Measurements from ENCODE around the gene SC5D. TPM values are rescaled to one million over a fixed set of nuclear protein-coding genes. Genes with fewer than 3 reads are reported as not detected.

SC5D gene
- total RNA-seq, 1 donor from 2014 or later, result 40.4 TPM

DNA sequence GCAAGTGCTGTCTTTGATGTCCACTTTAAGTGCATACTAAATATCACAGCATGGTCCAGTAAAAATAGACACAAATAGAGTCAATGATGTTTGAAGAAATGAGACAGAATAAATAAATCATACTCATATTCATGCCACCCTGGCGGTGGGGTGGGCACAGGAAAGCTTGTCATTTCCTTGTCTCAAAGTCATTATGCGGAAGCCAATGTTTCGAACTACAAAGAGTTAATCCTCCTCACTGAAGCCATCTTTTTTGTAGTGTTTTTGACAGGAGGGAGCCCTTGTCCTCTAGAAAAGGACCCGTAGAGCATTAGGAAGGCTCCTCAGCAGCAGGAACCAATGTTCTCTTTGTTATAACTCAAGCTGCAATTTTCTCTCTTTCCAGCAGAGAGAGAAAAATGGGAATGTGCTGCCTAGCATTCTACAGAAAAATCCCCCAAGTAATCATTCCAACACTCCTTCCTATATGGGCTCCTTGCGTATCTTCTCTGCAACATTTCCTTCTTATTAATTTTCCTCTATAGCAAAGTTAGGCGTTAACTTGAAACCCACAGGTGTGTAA lies 30.6 kb downstream of the SC5D start:
- H3K27me3 Mint-ChIP-seq, result peaks cover 2% of the 10 kb centered on the region

GRCh38 chr11:121326230-121326629 lies 33.7 kb downstream of the SC5D start:
- Mint-ChIP-seq H3K4me3 (no peak overlapping the region), H3K27me3 (peaks cover 2% of the 10 kb centered on the region), H3K27ac (no peak overlapping the region), H3K9me3 (no peaks in the 10 kb centered on the region), H3K4me1 (peaks cover 9% of the 10 kb centered on the region), H3K36me3 (ENCODE audit: low read depth) (no peaks in the 10 kb centered on the region)
- no peak for DNase-seq
- TF ChIP-seq, protein P1, sequence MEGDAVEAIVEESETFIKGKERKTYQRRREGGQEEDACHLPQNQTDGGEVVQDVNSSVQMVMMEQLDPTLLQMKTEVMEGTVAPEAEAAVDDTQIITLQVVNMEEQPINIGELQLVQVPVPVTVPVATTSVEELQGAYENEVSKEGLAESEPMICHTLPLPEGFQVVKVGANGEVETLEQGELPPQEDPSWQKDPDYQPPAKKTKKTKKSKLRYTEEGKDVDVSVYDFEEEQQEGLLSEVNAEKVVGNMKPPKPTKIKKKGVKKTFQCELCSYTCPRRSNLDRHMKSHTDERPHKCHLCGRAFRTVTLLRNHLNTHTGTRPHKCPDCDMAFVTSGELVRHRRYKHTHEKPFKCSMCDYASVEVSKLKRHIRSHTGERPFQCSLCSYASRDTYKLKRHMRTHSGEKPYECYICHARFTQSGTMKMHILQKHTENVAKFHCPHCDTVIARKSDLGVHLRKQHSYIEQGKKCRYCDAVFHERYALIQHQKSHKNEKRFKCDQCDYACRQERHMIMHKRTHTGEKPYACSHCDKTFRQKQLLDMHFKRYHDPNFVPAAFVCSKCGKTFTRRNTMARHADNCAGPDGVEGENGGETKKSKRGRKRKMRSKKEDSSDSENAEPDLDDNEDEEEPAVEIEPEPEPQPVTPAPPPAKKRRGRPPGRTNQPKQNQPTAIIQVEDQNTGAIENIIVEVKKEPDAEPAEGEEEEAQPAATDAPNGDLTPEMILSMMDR (IDR thresholded peaks at IDR 0.05), result no peak
- CTCF ChIA-PET, result interaction anchor here (2.5 kb wide), 1 partner anchor 265 kb away, joined by 12 read pairs; no protein-coding TSS in a partner anchor
- POLR2A ChIA-PET, result interaction anchor here (2.6 kb wide), 1 partner anchor 41 kb away, joined by 8 read pairs; no protein-coding TSS in a partner anchor
- no peak for ATAC-seq (ENCODE audit: low read depth)
- intact Hi-C loops (cut with micrococcal nuclease), result no loop called here

More for the DNA sequence above, 30.6 kb downstream of the SC5D start:
- TF ChIP-seq, protein P1 (IDR thresholded peaks at IDR 0.05), result no peak
- H3K4me1 Mint-ChIP-seq, result peaks cover 17% of the 10 kb centered on the region
- H3K4me3 Mint-ChIP-seq, result no peak overlapping the region
- ATAC-seq (ENCODE audit: low read depth), result no peak
- no peaks in the 10 kb centered on the region for H3K36me3 Mint-ChIP-seq (ENCODE audit: low read depth)
- no peak for DNase-seq
- H3K27ac Mint-ChIP-seq, result no peak overlapping the region
- ChIA-PET POLR2A (no interaction called here), CTCF (interaction anchor here (0.8 to 2.8 kb wide), 3 partner anchors 112 to 268 kb away, joined by 3 to 41 read pairs (median 3); no protein-coding TSS in a partner anchor)
- intact Hi-C loops (cut with micrococcal nuclease), result loop anchor here (5.0 kb wide), 1 partner anchor 144 kb away; no protein-coding TSS in a partner anchor
- no peaks in the 10 kb centered on the region for H3K9me3 Mint-ChIP-seq

GRCh38 chr11:121327553-121327952 lies 35.0 kb downstream of the SC5D start:
- peaks cover 2% of the 10 kb centered on the region for H3K27me3 Mint-ChIP-seq
- H3K4me1 Mint-ChIP-seq, result no peaks in the 10 kb centered on the region
- no peaks in the 10 kb centered on the region for H3K36me3 Mint-ChIP-seq (ENCODE audit: low read depth)
- no peak for ATAC-seq (ENCODE audit: low read depth)
- intact Hi-C loops (cut with micrococcal nuclease), result no loop called here
- ChIA-PET POLR2A (interaction anchor here (0.6 to 2.6 kb wide), 2 partner anchors 40 to 119 kb away, joined by 6 to 8 read pairs; no protein-coding TSS in a partner anchor), CTCF (no interaction called here)
- no peak overlapping the region for H3K4me3 Mint-ChIP-seq
- DNase-seq, result no peak
- H3K27ac Mint-ChIP-seq, result no peak overlapping the region
- TF ChIP-seq, protein P1 (IDR thresholded peaks at IDR 0.05), result no peak
- H3K9me3 Mint-ChIP-seq, result no peaks in the 10 kb centered on the region

- intact Hi-C loops (cut with micrococcal nuclease), result loop anchor here (2.0 kb wide), 1 partner anchor 38 kb away; no protein-coding TSS in a partner anchor
- TF ChIP-seq, protein P1 (IDR thresholded peaks at IDR 0.05), result no peak
- H3K4me1 Mint-ChIP-seq, result no peaks in the 10 kb centered on the region
- H3K36me3 Mint-ChIP-seq (ENCODE audit: low read depth), result no peaks in the 10 kb centered on the region
- ChIA-PET CTCF (interaction anchor here (1.1 kb wide), 1 partner anchor 8 kb away, joined by 3 read pairs; no protein-coding TSS in a partner anchor), POLR2A (interaction anchor here (2.6 kb wide), 1 partner anchor 39 kb away, joined by 8 read pairs; no protein-coding TSS in a partner anchor)
- no peaks in the 10 kb centered on the region for H3K9me3 Mint-ChIP-seq
- peaks cover 5% of the 10 kb centered on the region for H3K27me3 Mint-ChIP-seq
- no peak for DNase-seq
- no peak overlapping the region for H3K27ac Mint-ChIP-seq
- peak; percentile 52 for ATAC-seq (ENCODE audit: low read depth)
- H3K4me3 Mint-ChIP-seq, result no peak overlapping the region
Observed at GRCh38 chr11:121328176-121328966, 35.8 kb downstream of the SC5D start.
